GM12801 (cell line): Measurements from ENCODE around the gene OR2G2.

Experiments used
- TF ChIP-seq, protein P1 (sequence below): IDR thresholded peaks from one replicate; pipeline ENCODE4 v1.5.1; 2011; ENCODE audit warnings: control low read depth; ENCODE audit not compliant: insufficient read length; ENCODE audit errors: extremely low read depth

The OR2G2 gene

DNA sequence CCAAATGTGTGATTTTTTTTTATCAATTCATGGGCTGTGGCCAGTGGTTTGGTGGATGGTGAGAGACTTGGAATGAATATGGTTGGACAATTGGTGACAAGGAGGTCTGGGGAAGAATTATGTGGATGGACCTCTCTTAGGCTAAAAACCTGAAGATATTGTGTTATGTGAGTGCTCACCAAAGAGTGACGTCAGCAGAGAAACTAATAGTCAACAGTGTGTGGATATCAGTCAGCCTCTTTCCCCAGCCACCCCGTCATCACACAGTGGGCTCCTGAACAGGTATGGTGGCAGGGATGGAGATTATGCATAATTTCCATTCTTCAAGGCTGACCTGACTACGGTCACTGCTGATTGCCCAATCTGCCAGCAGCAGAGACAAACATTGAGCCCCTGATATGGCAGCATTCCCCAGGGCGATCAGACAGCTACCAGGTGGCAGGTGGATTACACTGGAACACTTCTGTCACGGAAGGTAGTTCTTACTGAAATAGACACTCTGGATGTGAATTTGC is 9.2 kb upstream of the OR2G2 start:
- TF ChIP-seq, protein P1, sequence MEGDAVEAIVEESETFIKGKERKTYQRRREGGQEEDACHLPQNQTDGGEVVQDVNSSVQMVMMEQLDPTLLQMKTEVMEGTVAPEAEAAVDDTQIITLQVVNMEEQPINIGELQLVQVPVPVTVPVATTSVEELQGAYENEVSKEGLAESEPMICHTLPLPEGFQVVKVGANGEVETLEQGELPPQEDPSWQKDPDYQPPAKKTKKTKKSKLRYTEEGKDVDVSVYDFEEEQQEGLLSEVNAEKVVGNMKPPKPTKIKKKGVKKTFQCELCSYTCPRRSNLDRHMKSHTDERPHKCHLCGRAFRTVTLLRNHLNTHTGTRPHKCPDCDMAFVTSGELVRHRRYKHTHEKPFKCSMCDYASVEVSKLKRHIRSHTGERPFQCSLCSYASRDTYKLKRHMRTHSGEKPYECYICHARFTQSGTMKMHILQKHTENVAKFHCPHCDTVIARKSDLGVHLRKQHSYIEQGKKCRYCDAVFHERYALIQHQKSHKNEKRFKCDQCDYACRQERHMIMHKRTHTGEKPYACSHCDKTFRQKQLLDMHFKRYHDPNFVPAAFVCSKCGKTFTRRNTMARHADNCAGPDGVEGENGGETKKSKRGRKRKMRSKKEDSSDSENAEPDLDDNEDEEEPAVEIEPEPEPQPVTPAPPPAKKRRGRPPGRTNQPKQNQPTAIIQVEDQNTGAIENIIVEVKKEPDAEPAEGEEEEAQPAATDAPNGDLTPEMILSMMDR, result no peak

DNA sequence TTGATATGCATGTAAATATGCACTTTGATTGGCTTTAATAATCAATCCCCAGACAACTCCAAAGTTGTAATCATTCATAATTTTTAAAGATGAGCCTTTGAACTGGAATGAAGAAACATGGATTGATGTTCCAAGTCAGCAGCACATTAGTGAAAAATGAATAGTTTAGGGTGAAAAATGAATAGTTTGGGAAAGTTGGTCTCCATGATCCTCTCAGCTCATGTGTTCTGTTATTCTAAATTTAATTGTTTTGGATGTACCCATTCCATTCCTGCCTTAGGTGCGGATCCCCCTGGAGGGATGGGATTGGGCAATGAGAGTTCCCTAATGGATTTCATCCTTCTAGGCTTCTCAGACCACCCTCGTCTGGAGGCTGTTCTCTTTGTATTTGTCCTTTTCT is 17.1 kb downstream of the OR2G2 start, which contains the start of gene OR2G3:
OR2G3 (plus strand) TSS at position 301 of the 400 bp plus-strand sequence; CDS start at position 301, 0 bp downstream.
- TF ChIP-seq, protein P1, result no peak

DNA sequence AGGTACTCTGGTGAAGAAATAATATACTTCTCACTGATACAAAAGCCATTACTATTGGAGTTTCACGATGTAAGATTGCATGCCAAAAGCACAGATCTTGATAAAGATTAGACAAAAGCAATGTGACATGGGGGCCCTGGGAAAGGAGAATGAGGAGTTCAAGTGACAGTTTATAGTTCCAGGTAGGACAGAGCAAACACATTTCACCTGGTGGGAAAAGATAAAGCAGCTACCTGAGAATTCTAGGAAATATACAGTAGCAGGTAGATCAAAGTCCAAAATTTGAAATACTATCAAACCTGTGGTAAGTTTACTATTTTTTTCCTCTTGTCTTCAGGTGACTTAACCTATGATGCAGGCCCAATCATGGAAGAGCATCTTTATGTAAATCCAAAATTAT is 25.2 kb downstream of the OR2G2 start:
- TF ChIP-seq, protein P1, result no peak

DNA sequence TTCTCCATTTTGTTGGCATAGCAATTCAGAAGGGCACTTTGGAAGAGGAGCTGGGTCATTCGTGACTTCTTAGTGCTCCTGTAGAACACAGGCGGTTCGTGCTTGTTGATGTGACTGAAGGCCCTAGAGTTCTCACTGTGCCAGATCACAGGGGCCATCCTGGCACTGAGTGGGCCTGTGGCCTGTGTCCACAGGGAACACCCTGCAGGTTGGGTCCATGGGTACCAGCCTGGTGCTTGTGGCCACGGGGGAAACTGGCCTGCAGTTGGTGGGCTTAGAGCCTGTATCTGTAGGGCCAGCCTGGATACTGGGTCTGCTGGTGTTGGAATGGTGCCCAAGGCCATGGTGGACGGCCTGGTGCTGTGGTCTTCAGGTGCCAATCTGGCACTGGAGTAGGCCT is 26.5 kb downstream of the OR2G2 start:
- TF ChIP-seq, protein P1, result no peak

DNA sequence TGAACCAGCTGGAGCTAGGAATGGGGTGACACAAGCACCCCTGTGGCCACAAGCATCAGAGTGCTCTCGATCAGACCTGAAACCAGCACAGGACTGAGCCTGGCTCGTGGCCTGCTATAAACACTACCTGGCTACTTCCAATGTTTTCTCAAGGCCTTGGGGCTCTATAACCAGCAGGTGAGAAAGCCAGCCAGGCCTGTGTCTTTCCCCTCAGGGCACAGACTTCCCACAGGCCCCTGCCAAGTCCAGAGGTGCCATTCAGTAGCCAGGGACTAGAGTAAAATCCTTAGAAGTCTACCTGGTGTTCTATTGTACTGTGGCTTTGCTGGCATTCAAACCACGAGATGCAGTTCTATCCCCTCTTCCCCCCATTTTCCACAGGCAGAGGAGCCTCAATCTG is 39.8 kb downstream of the OR2G2 start:
- TF ChIP-seq, protein P1, result no peak

DNA sequence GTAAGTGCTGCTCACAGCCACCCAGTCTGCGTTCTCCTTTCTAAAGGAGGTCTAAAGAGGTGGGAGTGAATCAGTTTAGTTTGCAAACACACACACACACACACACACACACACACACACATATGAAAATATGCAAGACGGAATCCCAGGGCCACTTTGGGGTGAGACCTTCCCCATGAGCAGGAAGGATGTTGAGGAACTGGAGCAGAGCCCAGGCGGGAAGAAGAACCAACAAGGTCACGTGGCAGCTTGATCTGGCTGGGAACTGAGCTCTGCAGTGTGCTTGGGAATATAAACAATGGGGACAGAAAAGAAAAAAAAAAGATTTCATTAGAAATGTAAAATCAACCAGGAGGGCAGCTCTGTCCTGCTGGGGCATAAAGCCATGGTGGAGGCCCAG is 49.9 kb downstream of the OR2G2 start:
- TF ChIP-seq, protein P1, result no peak

DNA sequence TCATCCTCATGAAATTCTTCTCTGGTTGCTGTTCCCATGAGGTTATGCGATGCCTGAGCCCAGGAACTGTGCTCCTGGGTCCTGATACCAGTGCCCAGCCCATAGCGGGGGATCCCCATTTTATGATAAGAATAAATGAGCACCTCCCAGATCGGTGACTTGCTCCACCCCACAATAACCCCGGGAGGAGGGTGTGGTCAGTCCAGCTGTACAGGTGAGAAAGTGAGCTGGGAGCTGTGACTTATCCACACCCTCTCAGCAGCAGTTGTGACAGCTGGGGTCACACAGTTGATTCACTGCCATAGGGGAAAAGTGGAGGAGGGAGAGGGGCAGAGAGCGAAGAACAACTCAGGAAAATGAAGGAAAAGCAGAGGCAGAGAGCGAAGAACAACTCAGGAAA is 50.6 kb downstream of the OR2G2 start:
- TF ChIP-seq, protein P1, result no peak
